ENCODE results near the gene TSPYL1.

GRCh38 chr6:116234689-116235088 is 45.0 kb downstream of the TSPYL1 start:
- TF ChIP-seq CTCF (conservative IDR thresholded peaks at IDR 0.05; ENCODE audit: low read depth in 2 of 2) (no peak), POLR2AphosphoS5 (IDR thresholded peaks at IDR 0.05; ENCODE audit: low read depth) (no peak), REST (IDR thresholded peaks at IDR 0.05; ENCODE audit: unreplicated experiment) (no peak), EZH2 (IDR thresholded peaks at IDR 0.05; ENCODE audit: low read depth, unreplicated experiment) (no peak), CREB1 (CRISPR knock-in tag; IDR thresholded peaks at IDR 0.05; ENCODE audit: low read depth) (no peak)

All from GM23338 (cell line).